HG02870 (cell line): ENCODE results near the gene TNFRSF4.
"Not testable (repeated sequence)": the region's sequence is repeated elsewhere in the genome, so short reads cannot be mapped to it uniquely, and the experiment has no call there.

Experiments
- ATAC-seq: cut with Tn5 transposase; IDR thresholded peaks from one replicate; pipeline ENCODE4 v1.9.1; 2021; ENCODE audit warnings: mild to moderate bottlenecking, moderate library complexity; ENCODE audit not compliant: unreplicated experiment

Gene TNFRSF4

GRCh38 chr1:1204425-1204920 is 9.5 kb downstream of the TNFRSF4 start:
- ATAC-seq = no peak

GRCh38 chr1:1203561-1204424 is 10.2 kb downstream of the TNFRSF4 start:
- ATAC-seq = no peak

- no peak for ATAC-seq
Measured at GRCh38 chr1:1202831-1203560, 11.0 kb downstream of the TNFRSF4 start.

- no peak for ATAC-seq
Measured at GRCh38 chr1:1200876-1201810, 12.8 kb downstream of the TNFRSF4 start.

GRCh38 chr1:1199961-1200875 is 13.7 kb downstream of the TNFRSF4 start:
- ATAC-seq = no peak

- ATAC-seq = no peak
Measured at GRCh38 chr1:1199141-1199960, 14.6 kb downstream of the TNFRSF4 start.

GRCh38 chr1:1198423-1199140 is 15.4 kb downstream of the TNFRSF4 start:
- ATAC-seq = no peak

GRCh38 chr1:1197551-1198422 is 16.2 kb downstream of the TNFRSF4 start:
- ATAC-seq = no peak

GRCh38 chr1:1197188-1197500 is 16.8 kb downstream of the TNFRSF4 start:
- no peak for ATAC-seq

GRCh38 chr1:1196431-1197187 is 17.3 kb downstream of the TNFRSF4 start:
- no peak for ATAC-seq

GRCh38 chr1:1195726-1196125 is 18.2 kb downstream of the TNFRSF4 start:
- ATAC-seq = not testable (repeated sequence)

- ATAC-seq = no peak
Measured at GRCh38 chr1:1194723-1195122, 19.2 kb downstream of the TNFRSF4 start.

GRCh38 chr1:1191734-1192133 is 22.2 kb downstream of the TNFRSF4 start:
- ATAC-seq = no peak

- no peak for ATAC-seq
Measured at GRCh38 chr1:1189111-1189510, 24.8 kb downstream of the TNFRSF4 start.

GRCh38 chr1:1187938-1188337 is 26.0 kb downstream of the TNFRSF4 start:
- no peak for ATAC-seq

GRCh38 chr1:1185101-1185765 is 28.7 kb downstream of the TNFRSF4 start:
- no peak for ATAC-seq
